SK-N-MC (cell line): Measurements from ENCODE around the gene ANKLE1.

Experiments
- EZH2 ChIP-seq: fragments of 200-600 bp; sonication (generic); IDR thresholded peaks from one replicate; pipeline ENCODE4 v1.6.1; 2017; ENCODE audit warnings: antibody characterized with exemption
- FOXP2 ChIP-seq: optimal IDR thresholded peaks from 2 replicates; pipeline ENCODE3; 2011; ENCODE audit warnings: mild to moderate bottlenecking, moderate library complexity; ENCODE audit not compliant: insufficient read depth; ENCODE audit errors: extremely low read length, control extremely low read depth
- POLR2AphosphoS5 ChIP-seq: IDR thresholded peaks from 2 replicates; pipeline ENCODE4 v1.6.1; 2012; ENCODE audit warnings: mild to moderate bottlenecking, low read depth, low read length, borderline replicate concordance

GRCh38 chr19:17332677-17333581 lies 51.2 kb downstream of the ANKLE1 start:
- no peak for TF ChIP-seq POLR2AphosphoS5
- no peak for TF ChIP-seq EZH2
- TF ChIP-seq FOXP2, result no peak
